ENCODE results near the gene AARS2. TPM values are rescaled to one million over a fixed set of nuclear protein-coding genes. Genes with fewer than 3 reads are reported as not detected.

The AARS2 gene
- total RNA-seq, 4 donors from 2014 or later, result 6.9 to 12.3 (median 7.6) TPM

- DNase-seq (ENCODE audit: low spot score) (peak; percentile 90), ATAC-seq (ENCODE audit: low FRiP score) (peak; percentile 88)
- TF ChIP-seq CTCF (IDR thresholded peaks at IDR 0.05), result no peak
Observed at GRCh38 chr6:44265007-44265721, 48.0 kb downstream of the AARS2 start, which contains the start of gene NFKBIE. NFKBIE (minus strand) TSS chr6:44265551; CDS start chr6:44265346, 205 bp downstream.

GRCh38 chr6:44264154-44265006 lies 48.8 kb downstream of the AARS2 start:
- DNase-seq (ENCODE audit: low spot score) (no peak), ATAC-seq (ENCODE audit: low FRiP score) (peak; percentile 0)
- no peak for TF ChIP-seq CTCF (IDR thresholded peaks at IDR 0.05)

GRCh38 chr6:44263354-44264100 lies 49.6 kb downstream of the AARS2 start:
- TF ChIP-seq CTCF (IDR thresholded peaks at IDR 0.05), result no peak
- ATAC-seq (ENCODE audit: low FRiP score), result no peak
- DNase-seq (ENCODE audit: low spot score), result no peak

GRCh38 chr6:44262467-44263353 lies 50.4 kb downstream of the AARS2 start:
- DNase-seq (ENCODE audit: low spot score) (no peak), ATAC-seq (ENCODE audit: low FRiP score) (no peak)
- TF ChIP-seq CTCF (IDR thresholded peaks at IDR 0.05), result no peak

- DNase-seq (ENCODE audit: low spot score) (no peak), ATAC-seq (ENCODE audit: low FRiP score) (no peak)
- TF ChIP-seq CTCF (IDR thresholded peaks at IDR 0.05), result no peak
Observed at GRCh38 chr6:44261581-44261980, 51.6 kb downstream of the AARS2 start.

All from omental fat pad (tissue), 4 donors.